T-cell (primary cell): ENCODE data around the gene SMAGP. TPM values are rescaled to one million over a fixed set of nuclear protein-coding genes. Genes with fewer than 3 reads are reported as not detected.
"Not testable (repeated sequence)": the region's sequence is repeated elsewhere in the genome, so short reads cannot be mapped to it uniquely, and the experiment has no call there.

ENCODE experiments used
- ATAC-seq, 4 experiments: fragments of 200-7000 bp in 3 of 4; fragments of 150-1000 bp in 1 of 4; cut with Tn5 transposase; replicated peaks in 1 of 4; 1 replicate in 3 of 4; 2 replicates in 1 of 4; pipeline ENCODE4 v1.10.0; 2021; ENCODE audit warnings: moderate library complexity in 3 of 4, mild to moderate bottlenecking in 2 of 4, moderate number of reproducible peaks in 1 of 4
- CTCF ChIA-PET, 2 donors: fragments of 300-600 bp; sonication (Branson Sonifier 250); formaldehyde crosslinking; loops; one replicate each; lab custom pipeline; 2022; ENCODE audit warnings: antibody characterized with exemption in 2 of 2; lab: Charles Lee
- POLR2A ChIA-PET, 2 donors: fragments of 300-600 bp; sonication (Branson Sonifier 250); formaldehyde crosslinking; loops; one replicate each; lab custom pipeline; 2022; ENCODE audit warnings: antibody characterized with exemption in 2 of 2; lab: Charles Lee
- DNase-seq, 35 experiments: peaks; one replicate each; pipeline versions ENCODE4 v3.0.0 to v3.0.0-alpha.2; 2013 to 2023
- H3K27ac ChIP-seq: one replicate; pipeline ENCODE4 v1.5.1; 2013; ENCODE audit warnings: low read length
- H3K27me3 ChIP-seq, 2 experiments: replicated peaks in 1 of 2; 1 replicate in 1 of 2; 2 replicates in 1 of 2; pipeline versions ENCODE4 v1.6.1 to v1.7.0; 2013; ENCODE audit warnings: low read length in 1 of 2, mixed read lengths in 1 of 2; ENCODE audit not compliant: control insufficient read depth in 2 of 2, insufficient read depth in 2 of 2; ENCODE audit errors: extremely low read depth in 1 of 2
- H3K36me3 ChIP-seq, 2 donors: 1 replicate in 1 of 2; 2 replicates in 1 of 2; pipeline versions ENCODE4 v1.6.1 to v1.7.0; 2013; ENCODE audit warnings: low read length in 1 of 2; ENCODE audit not compliant: control insufficient read depth in 2 of 2, insufficient read depth in 1 of 2; ENCODE audit errors: extremely low read depth in 1 of 2
- H3K4me1 ChIP-seq, 2 experiments: 1 replicate in 1 of 2; 2 replicates in 1 of 2; pipeline versions ENCODE4 v1.6.1 to v1.7.0; 2013; ENCODE audit warnings: low read length in 2 of 2, mixed read lengths in 1 of 2; ENCODE audit not compliant: insufficient read depth in 2 of 2, control insufficient read depth in 1 of 2; ENCODE audit errors: extremely low read depth in 1 of 2
- H3K4me3 ChIP-seq, 2 donors: 1 replicate in 1 of 2; 2 replicates in 1 of 2; pipeline versions ENCODE4 v1.5.1 to v1.7.0; 2013; ENCODE audit warnings: mild to moderate bottlenecking in 2 of 2, low read length in 1 of 2, moderate library complexity in 1 of 2; ENCODE audit not compliant: control insufficient read depth in 1 of 2; ENCODE audit errors: extremely low read depth in 1 of 2
- H3K9me3 ChIP-seq: 2 replicates; pipeline ENCODE4 v1.7.0; 2013
- H3K27ac Mint-ChIP-seq, 2 donors: one replicate each; pipeline ENCODE4 v1.8.0; 2020 to 2021; ENCODE audit warnings: mild to moderate bottlenecking in 2 of 2, mixed read lengths in 2 of 2
- H3K27me3 Mint-ChIP-seq, 2 donors: one replicate each; pipeline ENCODE4 v1.8.0; 2021 to 2022; ENCODE audit warnings: mixed read lengths in 2 of 2
- H3K36me3 Mint-ChIP-seq: one replicate; pipeline ENCODE4 v1.8.0; 2021; ENCODE audit warnings: mixed read lengths
- H3K4me1 Mint-ChIP-seq, 3 donors: one replicate each; pipeline ENCODE4 v1.8.0; 2020 to 2022; ENCODE audit warnings: mixed read lengths in 3 of 3, mild to moderate bottlenecking in 1 of 3
- H3K4me3 Mint-ChIP-seq, 3 donors: one replicate each; pipeline ENCODE4 v1.8.0; 2020 to 2022; ENCODE audit warnings: mild to moderate bottlenecking in 3 of 3, mixed read lengths in 3 of 3, moderate library complexity in 3 of 3
- H3K9me3 Mint-ChIP-seq, 3 donors: one replicate each; pipeline ENCODE4 v1.8.0; 2020 to 2022; ENCODE audit warnings: mixed read lengths in 3 of 3
- WGBS: methylation state at CpG from one replicate; pipeline ENCODE4 v1.1.5; 2013; ENCODE audit warnings: missing lambda C conversion rate; ENCODE audit not compliant: insufficient coverage; 5-methylcytosine and 5-hydroxymethylcytosine counted together
- total RNA-seq, 35 experiments: library from RNA in 6 of 35; stranded (reverse) in 6 of 35; fragments of 120-200 nt in 1 of 35; gene quantifications; one replicate each; pipeline versions ENCODE4 v1.2.1 to v1.2.4 and lab custom pipeline; 2013 to 2026

Gene SMAGP
- total RNA-seq, 5 donors from 2014 or later (not counting 1 experiment from before 2014, with no cell fraction given), result 3.2 to 5.3 (median 3.6) TPM

GRCh38 chr12:51225771-51226170, 44.4 kb downstream of the SMAGP start:
- ATAC-seq, result no peak
- WGBS, result no CpG with 5 or more reads among the region's 2 CpGs
- no peaks in the 10 kb centered on the region for H3K9me3 Mint-ChIP-seq
- POLR2A ChIA-PET, result no interaction called here
- Histone ChIP-seq H3K27ac (no peak overlapping the region), H3K4me1 (no peaks in the 10 kb centered on the region), H3K36me3 (no peaks in the 10 kb centered on the region), H3K27me3 (no peaks in the 10 kb centered on the region), H3K4me3 (no peak overlapping the region), H3K9me3 (no peaks in the 10 kb centered on the region)
- H3K4me3 Mint-ChIP-seq, result no peak overlapping the region
- H3K27ac Mint-ChIP-seq, result no peak overlapping the region
- no peak for DNase-seq
- H3K27me3 Mint-ChIP-seq, result no peaks in the 10 kb centered on the region
- CTCF ChIA-PET, result no interaction called here
- no peaks in the 10 kb centered on the region for H3K36me3 Mint-ChIP-seq
- H3K4me1 Mint-ChIP-seq, result peaks cover 0 to 4% (median 3%) of the 10 kb centered on the region in 3 donors

GRCh38 chr12:51225234-51225633, 45.0 kb downstream of the SMAGP start:
- 100% methylated on average over 1 of the region's 4 CpGs for WGBS
- no peak overlapping the region for H3K4me3 ChIP-seq
- H3K27ac ChIP-seq, result no peak overlapping the region
- Mint-ChIP-seq H3K9me3 (no peaks in the 10 kb centered on the region), H3K27ac (no peak overlapping the region), H3K36me3 (no peaks in the 10 kb centered on the region), H3K27me3 (no peaks in the 10 kb centered on the region), H3K4me3 (no peak overlapping the region), H3K4me1 (peaks cover 0 to 4% (median 3%) of the 10 kb centered on the region in 3 donors)
- H3K9me3 ChIP-seq, result no peaks in the 10 kb centered on the region
- POLR2A ChIA-PET, result no interaction called here
- H3K36me3 ChIP-seq, result no peaks in the 10 kb centered on the region
- H3K4me1 ChIP-seq, result no peaks in the 10 kb centered on the region
- ATAC-seq (no peak), DNase-seq (no peak)
- CTCF ChIA-PET, result no interaction called here
- H3K27me3 ChIP-seq, result no peaks in the 10 kb centered on the region

- peaks cover under 1 to 6% (median 5%) of the 10 kb centered on the region in 3 donors for H3K4me1 Mint-ChIP-seq
- Histone ChIP-seq H3K4me1 (no peaks in the 10 kb centered on the region), H3K27me3 (no peaks in the 10 kb centered on the region), H3K27ac (no peak overlapping the region), H3K9me3 (no peaks in the 10 kb centered on the region), H3K36me3 (no peaks in the 10 kb centered on the region), H3K4me3 (no peak overlapping the region)
- whole genome bisulfite sequencing, result 80% methylated on average over 1 of the region's 3 CpGs
- no peak for ATAC-seq
- ChIA-PET POLR2A (no interaction called here), CTCF (no interaction called here)
- no peak overlapping the region for H3K4me3 Mint-ChIP-seq
- peak overlapping the region in 1 of 2 donors; percentile 17 for H3K27ac Mint-ChIP-seq
- no peaks in the 10 kb centered on the region for H3K36me3 Mint-ChIP-seq
- DNase-seq, result no peak
- H3K27me3 Mint-ChIP-seq, result no peaks in the 10 kb centered on the region
- H3K9me3 Mint-ChIP-seq, result no peaks in the 10 kb centered on the region
Observed at GRCh38 chr12:51224625-51225024, 45.6 kb downstream of the SMAGP start.

- Mint-ChIP-seq H3K27ac (peak overlapping the region; percentile 32 to 56), H3K27me3 (no peaks in the 10 kb centered on the region), H3K36me3 (no peaks in the 10 kb centered on the region), H3K4me1 (peaks cover 15 to 20% (median 19%) of the 10 kb centered on the region in 3 donors), H3K9me3 (no peaks in the 10 kb centered on the region), H3K4me3 (no peak overlapping the region)
- DNase-seq (no peak), ATAC-seq (no peak)
- Histone ChIP-seq H3K9me3 (no peaks in the 10 kb centered on the region), H3K4me3 (no peak overlapping the region), H3K27ac (no peak overlapping the region), H3K27me3 (no peaks in the 10 kb centered on the region), H3K36me3 (no peaks in the 10 kb centered on the region), H3K4me1 (peaks cover 5 to 10% of the 10 kb centered on the region in 2 experiments)
- ChIA-PET POLR2A (no interaction called here), CTCF (interaction anchor here in 1 of 2 donors (0.7 kb wide), 1 partner anchor 18 kb away, joined by 3 read pairs; no protein-coding TSS in a partner anchor)
- 92% methylated on average over 2 of the region's 7 CpGs for WGBS
Observed at GRCh38 chr12:51222461-51222860, 47.8 kb downstream of the SMAGP start.

GRCh38 chr12:51219857-51220256, 50.4 kb downstream of the SMAGP start:
- DNase-seq, H3K9me3 Mint-ChIP-seq, H3K36me3 ChIP-seq, H3K36me3 Mint-ChIP-seq, H3K27me3 ChIP-seq, H3K9me3 ChIP-seq, H3K27ac Mint-ChIP-seq, H3K4me3 ChIP-seq, POLR2A ChIA-PET, H3K27me3 Mint-ChIP-seq, H3K27ac ChIP-seq, ATAC-seq: not testable (repeated sequence)
- WGBS, result 93% methylated on average over 5 of the region's 12 CpGs
- Mint-ChIP-seq H3K4me3 (peak overlapping the region in 1 of 3 donors; percentile 90), H3K4me1 (peaks cover 21 to 27% (median 26%) of the 10 kb centered on the region in 3 donors)
- CTCF ChIA-PET, result interaction anchor here in 1 of 2 donors (0.9 kb wide), 1 partner anchor 394 kb away, joined by 4 read pairs; no protein-coding TSS in a partner anchor
- peaks cover 5 to 18% of the 10 kb centered on the region in 2 experiments for H3K4me1 ChIP-seq

GRCh38 chr12:51219322-51219721, 50.9 kb downstream of the SMAGP start:
- H3K27me3 Mint-ChIP-seq, result no peaks in the 10 kb centered on the region
- ATAC-seq (no peak), DNase-seq (no peak)
- peaks cover 5% of the 10 kb centered on the region for H3K36me3 Mint-ChIP-seq
- H3K4me3 ChIP-seq, result no peak overlapping the region
- peaks cover 25 to 28% (median 26%) of the 10 kb centered on the region in 3 donors for H3K4me1 Mint-ChIP-seq
- 80% methylated on average over 2 of the region's 5 CpGs for WGBS
- POLR2A ChIA-PET, result interaction anchor here in 1 of 2 donors (2.2 kb wide), 1 partner anchor 19 kb away, joined by 22 read pairs; the partner anchor contains the start of gene DAZAP2
- H3K4me1 ChIP-seq, result peaks cover 5 to 18% of the 10 kb centered on the region in 2 experiments
- H3K36me3 ChIP-seq, result no peaks in the 10 kb centered on the region
- H3K27ac Mint-ChIP-seq, result peak overlapping the region; percentile 96 to 97
- H3K4me3 Mint-ChIP-seq, result peak overlapping the region; percentile 90 to 92 (median 91)
- H3K27ac ChIP-seq, result peak overlapping the region; percentile 91
- H3K9me3 ChIP-seq, result no peaks in the 10 kb centered on the region
- H3K9me3 Mint-ChIP-seq, result no peaks in the 10 kb centered on the region
- CTCF ChIA-PET, result interaction anchor here in 1 of 2 donors (0.6 kb wide), 1 partner anchor 997 kb away, joined by 3 read pairs; no protein-coding TSS in a partner anchor
- no peaks in the 10 kb centered on the region for H3K27me3 ChIP-seq
